NCI-H2171 treated with DMSO at 0.1 percent for 48 hours (cell line): ENCODE measurements around the gene RNASEH2A.

Experiments used
- DNase-seq: peaks from one replicate; lab custom pipeline; 2025; lab: John Stamatoyannopoulos, UW

RNASEH2A gene

GRCh38 chr19:12783291-12783848 is 23.0 kb upstream of the RNASEH2A start:
- DNase-seq, result no peak

GRCh38 chr19:12783849-12784393 is 22.5 kb upstream of the RNASEH2A start:
- no peak for DNase-seq

DNA sequence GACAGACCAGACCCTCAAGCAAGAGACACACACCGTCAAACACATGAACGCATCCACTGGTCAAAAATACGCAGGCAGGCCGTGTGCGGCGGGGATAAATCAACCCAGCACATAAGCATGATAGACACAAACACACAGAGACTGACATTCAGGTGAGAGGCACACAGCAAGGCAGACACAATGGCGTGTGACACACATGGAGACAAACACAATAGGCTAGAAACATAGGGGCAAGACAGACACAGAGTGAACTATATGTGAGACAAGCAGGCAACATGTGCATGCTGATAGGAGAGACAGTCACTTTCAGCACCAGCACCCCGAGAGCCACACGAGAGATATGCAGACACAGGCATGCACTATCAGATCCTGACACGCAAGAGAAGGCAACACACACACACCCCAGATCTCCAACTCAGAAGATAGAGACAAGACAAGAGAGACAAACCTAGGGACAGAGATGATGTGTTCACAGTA is 22.0 kb upstream of the RNASEH2A start:
- DNase-seq, result no peak

DNA sequence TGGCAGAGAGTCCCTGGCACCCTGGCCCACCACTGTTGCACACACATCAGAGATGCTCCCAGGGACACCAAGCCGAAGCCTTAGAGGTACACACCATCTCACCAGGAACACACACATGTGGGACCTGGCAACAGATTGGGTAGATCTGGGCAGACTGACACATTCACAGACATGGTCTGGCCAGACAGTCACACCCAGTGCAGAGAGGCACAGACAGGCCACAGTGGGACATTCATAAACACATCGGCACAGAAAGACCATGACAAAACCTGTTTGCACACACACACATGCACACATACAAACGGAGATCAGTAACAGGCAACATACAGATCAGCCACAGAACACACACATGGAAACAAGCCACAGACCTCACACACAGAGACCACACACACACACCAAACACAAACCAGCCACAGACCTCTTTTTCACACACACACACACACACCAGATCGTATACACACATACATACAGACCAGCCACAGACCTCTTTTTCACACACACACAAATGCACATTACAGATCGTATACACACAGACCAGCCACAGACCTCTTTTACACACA is 21.4 kb upstream of the RNASEH2A start:
- no peak for DNase-seq

DNA sequence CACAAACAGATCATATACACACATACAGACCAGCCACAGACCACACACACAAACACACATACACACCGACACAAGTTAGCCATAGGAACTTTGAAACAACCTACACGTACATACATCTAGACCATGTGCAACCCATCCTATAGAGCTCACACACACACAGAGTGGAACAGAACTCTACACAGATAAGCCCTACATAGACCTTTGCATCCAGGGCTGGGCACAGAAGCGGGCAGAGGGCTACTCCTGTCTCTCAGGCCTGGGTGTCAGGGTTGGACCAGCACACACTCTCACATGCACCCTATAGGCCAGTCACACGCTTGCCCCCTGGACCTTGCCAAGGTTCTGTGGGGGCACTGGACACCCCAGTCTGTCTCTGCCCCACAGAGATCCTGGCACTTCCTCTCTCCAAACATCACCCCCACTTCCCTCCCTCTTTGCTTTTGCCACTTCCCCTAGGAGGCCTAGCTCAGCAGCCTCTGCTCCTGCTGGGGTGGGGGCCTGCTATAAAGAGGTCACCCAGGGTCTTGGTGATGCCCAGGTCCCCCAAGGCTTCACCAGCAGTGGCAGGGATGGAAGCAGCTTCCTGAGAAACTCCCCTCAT is 20.9 kb upstream of the RNASEH2A start:
- DNase-seq, result no peak

GRCh38 chr19:12786141-12786870 is 20.1 kb upstream of the RNASEH2A start:
- no peak for DNase-seq

DNA sequence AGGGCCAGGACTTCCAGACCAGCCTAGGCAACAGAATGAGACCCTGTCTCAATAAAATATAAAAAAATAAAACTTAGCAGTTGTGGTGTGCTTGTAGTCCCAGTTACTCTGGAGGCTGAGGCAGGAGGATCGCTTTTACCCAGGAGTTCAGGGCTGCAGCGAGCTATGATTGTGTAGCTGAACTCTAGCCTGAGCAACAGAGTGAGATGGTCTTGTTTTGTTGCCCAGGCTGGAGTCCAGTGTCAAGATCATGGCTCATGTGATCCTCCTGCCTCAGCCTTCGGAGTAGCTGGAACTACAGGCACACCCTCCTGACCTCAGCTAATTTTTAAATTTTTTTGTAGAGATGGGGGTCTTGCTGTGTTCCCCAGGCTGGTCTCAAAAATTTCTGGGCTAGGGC is 19.4 kb upstream of the RNASEH2A start:
- no peak for DNase-seq

GRCh38 chr19:12787458-12787857 is 18.9 kb upstream of the RNASEH2A start:
- no peak for DNase-seq

GRCh38 chr19:12788042-12788681 is 18.2 kb upstream of the RNASEH2A start:
- DNase-seq, result no peak

DNA sequence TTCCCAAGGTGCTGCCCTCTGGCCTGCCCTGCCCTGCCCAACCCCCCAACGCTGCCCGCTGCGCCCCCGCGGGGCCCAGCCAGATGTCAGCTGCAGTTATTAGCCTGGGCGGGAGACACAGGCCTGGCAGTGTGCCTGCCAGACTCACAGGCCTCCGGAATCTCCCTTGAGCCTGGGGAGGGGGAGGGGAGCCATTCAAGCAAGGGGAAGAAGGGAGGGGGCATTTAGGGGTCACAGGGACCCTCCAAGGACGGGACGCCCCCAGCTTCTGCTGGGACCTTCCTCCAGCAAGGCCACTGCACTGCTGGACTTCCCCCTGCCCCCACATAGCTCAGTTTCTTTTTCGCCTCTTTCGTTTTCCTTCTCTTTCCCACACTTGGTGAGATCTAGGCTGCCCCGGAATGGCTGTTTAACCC is 17.7 kb upstream of the RNASEH2A start:
- peak; percentile 65 for DNase-seq

DNA sequence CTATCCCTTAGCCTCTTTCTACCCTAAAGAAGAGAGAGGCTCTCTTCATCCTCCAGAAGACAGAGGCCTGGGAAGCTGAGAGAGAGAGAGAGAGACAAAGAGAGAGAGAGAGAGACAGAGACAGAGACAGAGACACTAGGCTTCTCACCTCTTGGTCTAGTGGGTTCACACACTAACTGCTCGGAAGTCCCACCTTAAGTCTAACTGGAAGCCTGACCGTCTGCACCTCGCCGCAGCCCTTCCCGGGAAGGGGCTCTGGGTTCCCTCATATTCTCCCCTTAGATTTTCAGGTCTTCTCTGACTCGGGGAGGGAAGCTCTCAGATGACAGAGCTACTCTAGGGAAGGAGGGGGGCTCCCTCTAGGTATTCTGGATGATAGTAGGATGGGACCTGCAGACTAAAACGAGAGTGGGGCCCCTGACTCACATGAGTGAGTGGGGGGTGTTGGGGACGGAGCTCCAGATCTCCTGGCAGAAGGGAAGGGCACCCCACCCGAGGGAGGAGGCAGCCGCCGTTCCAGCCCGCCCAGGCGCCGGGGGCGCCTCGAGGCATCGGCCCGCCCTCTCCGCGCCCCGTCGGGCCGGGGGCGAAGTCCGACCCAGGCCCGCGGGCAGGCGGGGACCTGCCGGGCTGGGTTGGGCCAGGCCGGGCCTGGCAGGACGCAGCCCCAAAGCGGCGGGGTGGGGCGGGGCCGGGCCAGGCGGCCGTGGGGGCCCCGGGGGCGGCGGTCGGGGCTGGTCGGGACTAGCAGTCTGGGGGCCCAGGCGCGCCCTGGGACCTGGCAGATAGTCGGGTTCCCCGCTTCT is 17.1 kb upstream of the RNASEH2A start:
- DNase-seq, result peak; percentile 52

GRCh38 chr19:12789904-12790619 is 16.3 kb upstream of the RNASEH2A start:
- DNase-seq, result peak; percentile 82

DNA sequence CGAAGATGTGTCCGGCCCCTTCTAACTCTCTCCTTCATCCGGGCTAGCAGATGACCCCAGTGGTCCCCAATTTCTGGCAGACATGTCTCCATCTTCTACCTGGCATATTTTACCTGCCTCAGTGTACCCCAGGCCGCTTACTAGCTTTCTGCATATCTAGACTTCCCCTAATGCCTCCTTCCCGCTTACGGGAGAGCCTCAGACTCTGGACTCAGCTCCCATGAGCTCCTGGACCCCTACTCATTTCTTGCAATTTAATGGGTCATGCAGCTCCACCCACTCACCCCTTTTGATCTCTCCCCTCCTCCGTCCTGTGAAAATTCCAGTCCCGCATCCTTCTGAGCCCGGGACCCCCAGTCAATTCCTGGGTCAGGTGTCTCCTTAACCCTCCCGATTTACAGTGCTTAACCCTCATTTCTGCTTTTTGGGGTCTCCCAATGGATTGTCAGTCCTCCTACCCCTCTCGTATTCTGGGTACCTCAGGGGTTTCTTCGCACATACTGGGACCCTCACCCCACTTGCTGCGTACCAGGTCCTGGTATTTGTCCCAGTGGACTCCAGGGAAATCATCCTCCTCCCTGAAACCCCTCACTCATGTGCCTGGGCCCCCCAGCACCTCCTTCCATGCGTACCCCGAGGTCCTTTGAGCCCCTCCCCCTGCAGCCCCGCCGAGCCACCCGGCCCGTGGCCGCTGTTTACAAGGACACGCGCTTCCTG is 15.6 kb upstream of the RNASEH2A start:
- peak; percentile 10 for DNase-seq

- peak; percentile 83 for DNase-seq
Observed at GRCh38 chr19:12791345-12792050, 14.9 kb upstream of the RNASEH2A start, which contains the start of gene JUNB. Gene JUNB (plus strand): TSS chr19:12791486. CDS start chr19:12791772, 286 bp downstream.

GRCh38 chr19:12792051-12792852 is 14.1 kb upstream of the RNASEH2A start:
- DNase-seq, result peak; percentile 79

- DNase-seq, result peak; percentile 56
Observed at GRCh38 chr19:12792853-12793289, 13.5 kb upstream of the RNASEH2A start.

DNA sequence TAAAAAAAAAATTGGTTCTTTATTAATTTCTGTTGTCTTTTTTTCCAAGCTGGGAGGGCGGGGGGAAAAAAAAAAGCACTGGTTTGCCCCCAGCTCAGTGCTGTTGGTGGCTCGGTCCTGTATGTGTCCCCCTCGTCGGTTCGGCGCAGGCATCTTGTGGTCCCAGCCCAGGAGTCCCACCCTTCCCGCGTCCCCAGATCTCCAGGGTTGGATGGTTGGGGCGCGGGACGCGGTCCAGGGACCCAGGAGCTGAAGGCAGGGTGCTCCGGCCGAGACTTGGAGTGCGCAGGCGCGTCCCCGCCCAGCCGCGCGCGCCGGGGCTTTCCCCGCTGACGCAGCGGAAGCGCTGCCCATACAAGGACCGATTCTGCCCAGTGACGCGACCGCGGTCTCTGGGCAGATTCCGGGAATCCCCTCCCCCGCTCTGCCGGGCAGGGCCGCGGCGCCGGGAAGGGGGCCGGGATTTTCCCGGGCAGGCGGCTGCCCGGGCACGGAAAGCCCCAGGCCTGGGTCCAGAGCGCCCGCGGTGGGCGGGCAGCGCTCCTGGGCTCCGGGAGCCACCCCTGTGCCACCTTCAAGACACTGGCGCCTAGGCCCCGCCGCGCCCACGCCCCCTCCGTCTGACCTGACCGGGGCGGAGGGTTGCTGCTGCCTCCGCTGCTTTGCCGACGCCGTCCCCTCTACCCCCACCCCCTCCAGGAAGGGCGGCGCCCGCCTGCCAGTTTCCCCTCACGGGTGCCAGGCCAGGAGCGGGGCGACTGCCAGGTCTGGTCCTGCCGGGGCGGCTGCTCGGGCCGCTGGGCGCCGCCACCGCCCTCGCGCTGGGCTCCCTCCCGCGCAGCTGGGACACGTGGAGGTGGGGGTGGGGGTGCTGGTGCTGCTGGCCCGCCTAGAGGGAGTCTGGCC is 12.8 kb upstream of the RNASEH2A start:
- peak; percentile 89 for DNase-seq
